Memory B cell (primary cell): ENCODE data around the gene RBL1.
A peak's percentile ranks its signal among the peaks of the same experiment; 100 is the strongest.
"Not testable (repeated sequence)": the region's sequence is repeated elsewhere in the genome, so short reads cannot be mapped to it uniquely, and the experiment has no call there.

ENCODE experiments used
- ATAC-seq: fragments of 150-1000 bp; cut with Tn5 transposase; 2 replicates; pipeline ENCODE4 v1.10.0; 2021; ENCODE audit warnings: low read depth, mild to moderate bottlenecking, moderate library complexity
- DNase-seq, 2 donors: peaks; one replicate each; pipeline ENCODE4 v3.0.0; 2022; ENCODE audit warnings: low spot score in 2 of 2
- H3K27ac Mint-ChIP-seq: one replicate; pipeline ENCODE4 v1.8.0; 2022; ENCODE audit warnings: mild to moderate bottlenecking, moderate library complexity, mixed read lengths
- H3K27me3 Mint-ChIP-seq: one replicate; pipeline ENCODE4 v1.8.0; 2022; ENCODE audit warnings: mixed read lengths
- H3K36me3 Mint-ChIP-seq: one replicate; pipeline ENCODE4 v1.8.0; 2022; ENCODE audit warnings: mild to moderate bottlenecking, mixed read lengths
- H3K4me1 Mint-ChIP-seq: one replicate; pipeline ENCODE4 v1.8.0; 2022; ENCODE audit warnings: mixed read lengths
- H3K4me3 Mint-ChIP-seq: one replicate; pipeline ENCODE4 v1.8.0; 2022; ENCODE audit warnings: mild to moderate bottlenecking, moderate library complexity, mixed read lengths
- H3K9me3 Mint-ChIP-seq: one replicate; pipeline ENCODE4 v1.8.0; 2022; ENCODE audit warnings: mixed read lengths

Gene RBL1

DNA sequence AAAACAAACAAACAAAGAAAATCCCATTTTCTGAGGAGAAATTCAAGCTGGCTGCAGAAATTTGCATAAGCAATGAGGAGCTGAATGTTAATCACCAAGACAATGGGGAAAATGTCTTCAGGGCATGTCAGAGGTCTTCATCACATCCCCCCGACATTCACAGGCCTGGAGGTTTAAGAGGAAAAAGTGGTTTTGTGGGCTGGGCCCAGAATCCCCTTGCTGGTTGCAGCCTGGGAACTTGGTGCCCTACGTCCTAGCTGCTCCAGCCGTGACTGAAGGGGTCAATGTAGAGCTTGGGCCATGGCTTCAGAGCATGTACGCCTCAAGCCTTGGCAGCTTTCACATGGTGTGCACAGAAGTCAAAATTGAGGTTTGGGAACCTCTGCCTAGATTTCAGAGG is 101.6 kb downstream of the RBL1 start:
- peaks cover 25% of the 10 kb centered on the region for H3K36me3 Mint-ChIP-seq
- not testable (repeated sequence) for H3K4me1 Mint-ChIP-seq, H3K27ac Mint-ChIP-seq, DNase-seq, ATAC-seq, H3K27me3 Mint-ChIP-seq, H3K9me3 Mint-ChIP-seq, H3K4me3 Mint-ChIP-seq

DNA sequence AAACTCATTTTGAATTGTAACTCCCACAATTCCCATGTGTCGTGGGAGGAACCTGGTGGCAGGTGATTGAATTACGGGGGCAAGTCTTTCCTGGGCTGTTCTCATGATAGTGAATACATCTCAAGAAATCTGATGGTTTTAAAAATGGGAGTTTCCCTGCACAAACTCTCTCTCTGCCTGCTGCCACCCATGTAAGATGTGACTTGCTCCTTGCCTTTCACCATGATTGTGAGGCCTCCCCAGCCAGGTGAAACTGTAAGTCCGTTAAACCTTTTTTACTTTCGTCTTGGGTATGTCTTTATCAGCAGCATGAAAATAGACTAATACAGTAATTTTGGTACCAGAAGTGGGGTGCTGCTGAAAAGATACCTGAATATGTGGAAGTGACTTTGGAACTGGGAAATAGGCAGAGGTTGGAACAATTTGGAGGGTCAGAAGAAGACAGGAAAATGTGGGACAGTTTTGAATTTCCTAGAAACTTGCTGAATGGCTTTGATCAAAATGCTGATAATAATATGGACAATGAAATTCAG is 102.9 kb downstream of the RBL1 start:
- no peak overlapping the region for H3K27ac Mint-ChIP-seq
- H3K4me3 Mint-ChIP-seq = no peak overlapping the region
- H3K4me1 Mint-ChIP-seq = peaks cover 6% of the 10 kb centered on the region
- peaks cover 27% of the 10 kb centered on the region for H3K36me3 Mint-ChIP-seq
- H3K9me3 Mint-ChIP-seq = peaks cover 5% of the 10 kb centered on the region
- no peak for DNase-seq
- no peak for ATAC-seq
- no peaks in the 10 kb centered on the region for H3K27me3 Mint-ChIP-seq

DNA sequence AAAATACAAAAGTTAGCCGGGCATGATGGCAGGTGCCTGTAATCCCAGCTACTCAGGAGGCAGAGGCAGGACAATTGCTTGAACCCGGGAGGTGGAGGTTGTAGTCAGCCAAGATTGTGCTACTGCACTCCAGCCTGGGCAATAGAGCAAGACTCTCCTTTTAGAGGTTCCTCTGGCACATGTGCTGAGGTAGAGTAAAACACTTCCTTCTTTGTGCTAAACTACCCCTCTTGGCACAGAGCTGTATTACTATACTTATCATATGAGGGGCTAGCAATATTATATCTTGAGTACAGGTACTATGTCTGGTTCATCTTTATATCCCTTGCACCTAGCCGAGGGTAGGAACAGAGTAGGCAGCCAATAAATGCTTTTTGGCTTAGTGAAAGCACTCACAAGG is 104.1 kb downstream of the RBL1 start:
- H3K4me3 Mint-ChIP-seq = no peak overlapping the region
- no peaks in the 10 kb centered on the region for H3K27me3 Mint-ChIP-seq
- DNase-seq (no peak), ATAC-seq (no peak)
- peaks cover 6% of the 10 kb centered on the region for H3K4me1 Mint-ChIP-seq
- H3K9me3 Mint-ChIP-seq = peaks cover 5% of the 10 kb centered on the region
- H3K36me3 Mint-ChIP-seq = peaks cover 25% of the 10 kb centered on the region
- no peak overlapping the region for H3K27ac Mint-ChIP-seq

DNA sequence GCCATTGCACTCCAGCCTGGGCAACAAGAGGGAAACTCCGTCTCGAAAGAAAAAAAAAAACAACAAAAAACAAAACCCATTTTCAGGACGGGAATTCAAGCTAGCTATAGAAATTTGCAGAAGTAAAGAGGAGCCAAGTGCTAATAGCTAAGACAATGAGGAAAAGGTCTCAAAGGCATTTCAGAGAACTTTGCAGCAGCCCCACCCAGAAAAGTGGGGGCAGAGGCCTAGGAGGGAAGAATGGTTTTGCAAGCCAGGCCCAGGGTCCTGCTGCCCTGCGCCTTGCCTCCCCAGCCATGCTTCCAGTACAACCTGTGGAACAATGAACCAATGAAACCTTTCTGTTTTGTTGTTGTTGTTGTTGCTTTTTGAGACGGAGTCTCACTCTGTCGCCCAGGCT is 106.0 kb downstream of the RBL1 start:
- DNase-seq (no peak), ATAC-seq (no peak)
- Mint-ChIP-seq H3K36me3 (peaks cover 16% of the 10 kb centered on the region), H3K9me3 (peaks cover 5% of the 10 kb centered on the region), H3K27ac (no peak overlapping the region), H3K27me3 (no peaks in the 10 kb centered on the region), H3K4me1 (peaks cover 6% of the 10 kb centered on the region), H3K4me3 (no peak overlapping the region)

DNA sequence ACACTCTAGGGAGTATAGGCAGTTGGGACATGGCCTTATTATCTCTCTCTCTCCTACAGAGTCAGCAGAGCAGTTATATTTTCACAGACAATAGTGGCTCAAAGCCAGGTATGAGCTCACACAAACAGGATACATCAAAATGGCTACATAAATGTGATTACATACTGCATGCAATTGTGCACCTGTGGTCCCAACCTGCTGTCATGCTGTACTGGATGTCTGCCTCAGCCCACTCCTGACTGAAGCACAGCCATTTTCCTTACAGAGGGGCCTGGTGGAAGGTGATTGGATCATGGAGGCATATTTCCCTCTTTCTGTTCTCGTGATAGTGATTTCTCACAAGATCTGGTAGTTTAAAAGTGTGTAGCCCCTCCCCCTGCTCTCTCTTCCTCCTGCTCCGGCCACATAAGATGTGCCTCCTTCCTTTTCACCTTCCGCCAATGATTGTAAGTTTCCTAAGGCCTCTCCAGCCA is 107.3 kb downstream of the RBL1 start:
- peaks cover 5% of the 10 kb centered on the region for H3K9me3 Mint-ChIP-seq
- H3K4me1 Mint-ChIP-seq = peaks cover 10% of the 10 kb centered on the region
- no peak overlapping the region for H3K4me3 Mint-ChIP-seq
- no peak for DNase-seq
- ATAC-seq = no peak
- no peak overlapping the region for H3K27ac Mint-ChIP-seq
- H3K27me3 Mint-ChIP-seq = no peaks in the 10 kb centered on the region
- H3K36me3 Mint-ChIP-seq = peaks cover 9% of the 10 kb centered on the region

DNA sequence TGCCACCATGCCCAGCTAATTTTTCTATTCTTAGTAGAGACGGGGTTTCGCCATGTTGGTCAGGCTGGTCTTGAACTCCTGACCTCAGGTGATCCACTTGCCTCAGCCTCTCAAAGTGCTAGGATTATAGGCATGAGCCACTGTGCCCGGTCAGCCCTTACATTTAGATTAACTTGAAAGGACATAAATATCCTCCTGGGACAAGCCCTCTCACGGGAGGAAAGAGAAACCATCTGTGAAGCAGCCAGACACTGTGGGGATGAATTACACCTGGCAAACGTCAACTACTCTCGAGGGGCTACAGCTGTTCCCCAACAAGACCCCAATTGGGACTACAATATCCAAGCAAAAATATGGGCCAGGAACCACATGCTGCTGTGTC is 111.5 kb downstream of the RBL1 start:
- H3K27ac Mint-ChIP-seq = no peak overlapping the region

DNA sequence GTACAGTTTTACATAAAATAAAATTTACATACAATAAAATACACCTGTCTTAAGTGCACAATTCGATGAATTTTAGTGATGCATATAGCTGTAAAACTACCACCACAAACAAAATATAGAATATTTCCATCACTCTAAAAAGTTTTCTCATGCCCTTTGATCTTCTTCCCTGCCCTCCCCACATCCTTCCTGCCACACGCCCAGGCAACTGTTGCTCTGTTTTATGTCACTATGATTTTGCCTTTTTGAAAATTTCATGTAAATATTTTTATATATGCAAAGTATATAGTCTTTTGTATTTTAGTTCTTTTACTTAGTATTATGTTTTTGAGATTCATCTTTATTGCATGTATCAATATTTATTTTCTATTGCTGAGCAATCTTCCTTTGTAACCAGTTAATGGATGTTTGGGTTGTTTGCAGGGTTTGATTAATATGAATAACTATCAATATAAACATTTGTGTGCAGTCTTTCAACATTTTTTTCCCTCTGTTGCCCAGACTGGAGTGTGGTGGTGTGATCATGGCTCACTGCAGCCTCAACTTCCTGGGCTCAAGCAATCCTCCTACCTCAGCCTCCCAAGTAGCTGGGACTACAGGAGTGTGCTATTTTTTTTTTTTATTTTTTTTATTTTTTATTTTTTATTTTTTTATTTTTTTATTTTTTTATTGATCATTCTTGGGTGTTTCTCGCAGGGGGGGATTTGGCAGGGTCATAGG is 120.5 kb downstream of the RBL1 start:
- Mint-ChIP-seq H3K36me3 (no peaks in the 10 kb centered on the region), H3K4me1 (peaks cover 8% of the 10 kb centered on the region), H3K27ac (no peak overlapping the region), H3K27me3 (no peaks in the 10 kb centered on the region), H3K9me3 (no peaks in the 10 kb centered on the region), H3K4me3 (peak overlapping the region; percentile 50)
- ATAC-seq = peak; percentile 70
- DNase-seq = no peak

More for the DNA sequence above, 111.5 kb downstream of the RBL1 start:
- Mint-ChIP-seq H3K4me1 (peaks cover 10% of the 10 kb centered on the region), H3K4me3 (no peak overlapping the region), H3K27me3 (no peaks in the 10 kb centered on the region), H3K36me3 (peaks cover 4% of the 10 kb centered on the region), H3K9me3 (no peaks in the 10 kb centered on the region)
- DNase-seq = no peak
- no peak for ATAC-seq

DNA sequence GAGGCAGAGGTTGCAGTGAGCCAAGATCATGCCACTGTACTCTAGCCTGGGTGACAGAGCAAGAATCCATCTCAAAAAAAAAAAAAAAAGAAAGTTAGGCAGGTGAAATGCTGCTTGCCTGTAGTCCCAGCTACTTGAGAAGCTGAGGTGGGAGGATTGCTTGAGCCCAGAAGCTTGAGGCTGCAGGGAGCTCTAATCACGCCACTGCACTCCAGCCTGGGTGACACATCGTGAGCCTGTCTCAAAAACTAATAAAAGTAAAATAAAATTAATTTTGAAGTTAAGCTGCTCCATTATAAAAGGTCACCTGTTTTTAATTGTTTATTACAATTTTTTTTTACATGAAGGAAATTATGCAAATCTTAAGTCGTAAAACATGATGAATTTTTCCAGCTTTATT is 121.1 kb downstream of the RBL1 start:
- Mint-ChIP-seq H3K4me1 (peaks cover 11% of the 10 kb centered on the region), H3K36me3 (no peaks in the 10 kb centered on the region), H3K9me3 (no peaks in the 10 kb centered on the region), H3K27me3 (no peaks in the 10 kb centered on the region), H3K27ac (no peak overlapping the region), H3K4me3 (no peak overlapping the region)
- no peak for DNase-seq
- no peak for ATAC-seq

DNA sequence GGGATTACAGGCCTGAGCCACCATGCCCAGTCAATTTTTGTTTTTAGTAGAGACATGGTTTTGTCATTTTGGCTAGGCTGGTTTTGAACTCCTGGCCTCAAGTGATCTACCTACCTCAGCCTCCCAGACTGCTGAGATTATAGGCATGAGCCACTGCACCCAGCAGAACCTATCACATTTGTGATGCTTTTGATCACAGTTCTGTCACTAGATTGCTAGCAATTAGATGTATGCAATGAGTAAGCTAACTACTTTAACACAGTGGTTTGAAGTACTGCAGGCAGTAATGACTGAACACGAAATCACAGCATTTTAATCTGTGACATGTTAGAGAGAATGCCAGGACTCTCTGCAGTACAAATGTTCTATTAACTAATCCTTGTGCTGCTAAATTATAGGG is 124.7 kb downstream of the RBL1 start:
- H3K4me1 Mint-ChIP-seq = peaks cover 17% of the 10 kb centered on the region
- H3K4me3 Mint-ChIP-seq = no peak overlapping the region
- H3K27me3 Mint-ChIP-seq = no peaks in the 10 kb centered on the region
- DNase-seq (no peak), ATAC-seq (no peak)
- no peak overlapping the region for H3K27ac Mint-ChIP-seq
- no peaks in the 10 kb centered on the region for H3K36me3 Mint-ChIP-seq
- H3K9me3 Mint-ChIP-seq = no peaks in the 10 kb centered on the region

DNA sequence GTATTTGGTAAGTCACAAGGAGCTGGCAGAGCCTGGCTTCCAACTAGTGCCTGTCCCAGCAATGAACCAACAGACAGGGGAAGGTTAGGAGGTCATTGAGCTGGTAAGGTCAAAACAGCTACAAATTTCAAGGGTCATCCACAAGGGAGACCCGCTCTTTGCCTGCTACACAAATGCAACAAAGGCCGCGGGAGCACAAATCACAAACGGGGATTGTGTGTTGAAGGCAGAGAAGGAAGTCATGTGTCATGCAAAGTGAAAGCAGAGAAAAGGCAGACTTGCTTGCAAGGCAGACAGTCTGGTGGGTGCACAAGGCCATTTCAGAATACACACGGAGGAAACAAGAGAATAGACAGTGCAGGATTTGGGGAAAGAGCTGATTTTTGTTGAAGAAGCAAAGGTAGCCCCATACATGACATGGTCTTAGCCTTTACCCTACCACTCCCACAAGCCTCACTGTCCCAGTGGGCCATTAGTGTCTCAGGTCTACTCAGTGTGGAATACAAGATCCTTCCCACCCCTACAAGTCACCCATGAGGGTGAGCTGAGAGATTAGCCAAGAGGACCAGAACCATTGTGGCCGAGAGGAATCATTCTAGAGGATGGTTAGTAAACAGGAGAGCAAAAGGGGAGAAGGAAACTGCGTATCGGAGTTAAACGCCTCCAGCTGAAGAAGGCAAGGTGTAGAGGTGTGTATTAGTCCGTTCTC is 126.2 kb downstream of the RBL1 start:
- peaks cover 11% of the 10 kb centered on the region for H3K4me1 Mint-ChIP-seq
- H3K36me3 Mint-ChIP-seq = no peaks in the 10 kb centered on the region
- DNase-seq = no peak
- no peak overlapping the region for H3K4me3 Mint-ChIP-seq
- peak overlapping the region; percentile 6 for H3K27ac Mint-ChIP-seq
- H3K27me3 Mint-ChIP-seq = no peaks in the 10 kb centered on the region
- H3K9me3 Mint-ChIP-seq = no peaks in the 10 kb centered on the region
- no peak for ATAC-seq

DNA sequence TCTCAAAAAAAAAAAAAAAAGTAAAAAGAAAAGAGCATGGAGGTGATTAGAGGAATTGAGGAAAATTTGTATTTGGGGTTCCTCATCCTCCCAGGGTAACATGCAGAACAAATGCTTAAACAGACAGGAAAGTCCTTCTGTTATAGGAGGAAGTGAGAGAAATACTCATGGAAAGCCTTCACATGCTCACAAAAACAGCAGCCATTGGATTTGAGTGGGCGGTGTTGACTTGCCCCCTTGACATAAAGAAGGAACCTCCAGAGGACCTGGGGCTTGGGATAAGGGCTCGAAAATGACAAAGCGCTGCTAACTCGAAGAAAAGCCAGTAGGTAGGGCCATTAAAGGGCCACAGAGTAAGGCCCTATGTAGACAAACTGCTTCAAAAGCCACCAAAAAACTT is 126.7 kb downstream of the RBL1 start:
- no peaks in the 10 kb centered on the region for H3K27me3 Mint-ChIP-seq
- no peaks in the 10 kb centered on the region for H3K36me3 Mint-ChIP-seq
- no peaks in the 10 kb centered on the region for H3K9me3 Mint-ChIP-seq
- no peak for ATAC-seq
- H3K4me3 Mint-ChIP-seq = no peak overlapping the region
- H3K27ac Mint-ChIP-seq = no peak overlapping the region
- DNase-seq = no peak
- peaks cover 11% of the 10 kb centered on the region for H3K4me1 Mint-ChIP-seq

DNA sequence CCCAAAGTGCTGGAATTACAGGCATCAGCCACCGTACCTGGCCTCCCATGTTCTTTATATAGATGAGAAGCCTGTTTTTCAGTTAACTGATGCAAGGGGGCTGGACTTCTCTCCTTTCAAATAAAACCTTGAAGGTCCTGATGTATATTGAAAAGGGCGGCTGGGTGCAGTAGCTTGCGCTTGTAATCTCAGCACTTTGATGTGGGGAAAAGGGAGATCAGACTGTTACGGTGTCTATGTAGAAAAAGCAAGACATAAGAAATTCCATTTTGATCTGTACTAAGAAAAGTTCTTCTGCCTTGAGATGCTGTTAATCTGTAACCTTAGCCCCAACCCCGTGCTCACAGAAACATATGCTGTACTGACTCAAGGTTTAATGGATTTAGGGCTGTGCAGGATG is 128.2 kb downstream of the RBL1 start:
- Mint-ChIP-seq H3K4me3 (no peak overlapping the region), H3K27me3 (no peaks in the 10 kb centered on the region), H3K9me3 (no peaks in the 10 kb centered on the region), H3K36me3 (peaks cover 2% of the 10 kb centered on the region), H3K4me1 (peaks cover 11% of the 10 kb centered on the region), H3K27ac (no peak overlapping the region)
- no peak for DNase-seq
- no peak for ATAC-seq

DNA sequence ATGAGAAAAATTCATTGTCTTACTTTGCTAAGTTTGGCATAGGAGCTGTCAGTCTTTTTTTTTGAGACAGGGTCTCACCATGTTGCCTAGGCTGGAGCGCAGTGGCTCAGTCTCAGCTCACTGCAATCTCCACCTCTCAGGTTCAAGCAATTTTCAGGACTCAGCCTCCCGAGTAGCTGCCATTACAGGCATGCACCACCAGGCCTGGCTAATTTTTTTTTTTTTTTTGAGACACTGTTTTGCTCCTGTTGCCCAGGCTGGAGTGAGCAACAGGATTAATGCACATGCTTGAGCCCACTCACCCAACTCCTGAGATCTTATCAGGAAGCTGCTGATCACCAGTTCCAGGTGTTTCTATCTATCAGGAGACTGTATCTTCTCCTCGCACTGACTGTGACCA is 128.8 kb downstream of the RBL1 start:
- H3K4me1 Mint-ChIP-seq = peaks cover 11% of the 10 kb centered on the region
- not testable (repeated sequence) for H3K36me3 Mint-ChIP-seq, H3K27ac Mint-ChIP-seq, H3K27me3 Mint-ChIP-seq, H3K4me3 Mint-ChIP-seq, H3K9me3 Mint-ChIP-seq, ATAC-seq, DNase-seq

DNA sequence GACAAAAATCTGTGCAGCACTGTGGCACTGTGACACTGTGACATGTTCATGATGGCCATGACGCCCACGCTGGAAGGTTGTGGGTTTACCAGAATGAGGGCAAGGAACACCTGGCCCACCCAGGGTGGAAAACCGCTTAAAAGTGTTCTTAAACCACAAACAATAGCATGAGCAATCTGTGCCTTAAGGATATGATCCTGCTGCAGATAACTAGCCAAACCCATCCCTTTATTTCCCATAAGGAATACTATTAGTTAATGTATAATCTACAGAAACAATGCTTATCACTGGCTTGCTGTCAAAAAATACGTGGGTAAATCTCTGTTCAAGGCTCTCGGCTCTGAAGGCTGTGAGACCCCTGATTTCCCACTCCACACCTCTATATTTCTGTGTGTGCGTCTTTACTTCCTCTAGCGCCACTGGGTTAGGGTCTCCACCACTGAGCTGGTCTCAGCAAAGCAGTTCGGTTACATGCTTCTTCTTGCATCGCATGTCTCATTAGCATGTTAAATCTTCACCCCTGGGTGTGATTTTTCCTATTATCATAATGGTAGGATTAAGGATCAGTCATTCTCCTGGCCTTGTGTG is 133.3 kb downstream of the RBL1 start:
- not testable (repeated sequence) for H3K36me3 Mint-ChIP-seq, H3K27me3 Mint-ChIP-seq, H3K27ac Mint-ChIP-seq, H3K4me1 Mint-ChIP-seq, ATAC-seq, DNase-seq, H3K4me3 Mint-ChIP-seq, H3K9me3 Mint-ChIP-seq
